Stimulated activated CD4-positive, alpha-beta T cell treated with anti-CD3 and anti-CD28 coated beads, TNF-alpha, amount 100 ng/mL, for 24 hours (primary cell): ENCODE data around the gene GNB5.
"Not testable (repeated sequence)": the region's sequence is repeated elsewhere in the genome, so short reads cannot be mapped to it uniquely, and the experiment has no call there.

Source experiments
- DNase-seq, 3 experiments: peaks; one replicate each; pipeline ENCODE4 v3.0.0-alpha.2; 2020; ENCODE audit warnings: low read depth in 3 of 3

The GNB5 gene

DNA sequence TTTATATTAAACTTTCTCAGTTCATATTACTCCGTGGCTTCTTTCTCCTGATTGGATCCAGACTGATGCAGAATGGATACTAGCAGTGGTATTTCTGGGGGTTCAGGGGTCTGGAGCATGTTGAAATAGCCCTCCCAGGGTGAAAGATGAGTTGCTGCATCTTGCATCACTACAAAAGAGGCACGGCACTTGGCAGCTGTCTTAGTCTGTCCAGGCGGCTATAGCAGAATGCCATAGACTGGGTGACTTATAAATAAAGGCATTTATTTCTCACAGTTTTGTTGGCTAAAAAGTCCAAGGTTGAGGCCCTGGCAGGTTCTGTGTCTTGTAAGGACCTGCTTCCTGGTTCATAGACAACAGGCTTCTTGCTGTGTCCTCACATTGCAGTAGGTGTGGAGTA lies 78.0 kb downstream of the GNB5 start:
- no peak for DNase-seq

DNA sequence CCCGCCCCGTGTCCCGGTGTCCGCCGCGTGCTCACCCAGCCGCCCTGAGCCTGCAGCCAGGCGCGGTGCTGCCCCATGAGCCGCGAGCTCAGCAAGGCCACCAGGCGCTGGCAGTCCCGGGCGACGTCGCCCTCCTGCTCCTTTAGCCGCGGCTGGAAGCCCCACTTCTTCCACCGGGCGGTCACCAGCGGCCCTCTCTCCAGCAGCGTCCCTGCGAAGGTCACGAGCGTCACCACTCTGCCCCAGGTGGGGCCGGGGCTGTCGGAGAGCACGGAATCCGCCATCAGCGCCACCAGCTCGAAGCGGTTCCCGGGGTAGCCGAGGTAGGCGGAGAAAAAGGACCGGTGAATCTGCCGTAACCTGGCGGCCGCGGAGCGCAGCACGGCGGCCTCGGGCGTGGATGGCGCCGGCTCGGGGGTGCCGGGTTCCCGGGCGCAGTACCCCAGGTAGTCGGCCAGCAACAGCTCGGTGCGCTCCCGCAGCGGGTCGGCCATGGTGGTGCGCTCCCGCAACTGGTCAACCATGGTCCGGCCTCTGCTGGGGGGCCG lies 78.9 kb downstream of the GNB5 start:
- DNase-seq: peak in 2 of 3 experiments; percentile 18 to 44

DNA sequence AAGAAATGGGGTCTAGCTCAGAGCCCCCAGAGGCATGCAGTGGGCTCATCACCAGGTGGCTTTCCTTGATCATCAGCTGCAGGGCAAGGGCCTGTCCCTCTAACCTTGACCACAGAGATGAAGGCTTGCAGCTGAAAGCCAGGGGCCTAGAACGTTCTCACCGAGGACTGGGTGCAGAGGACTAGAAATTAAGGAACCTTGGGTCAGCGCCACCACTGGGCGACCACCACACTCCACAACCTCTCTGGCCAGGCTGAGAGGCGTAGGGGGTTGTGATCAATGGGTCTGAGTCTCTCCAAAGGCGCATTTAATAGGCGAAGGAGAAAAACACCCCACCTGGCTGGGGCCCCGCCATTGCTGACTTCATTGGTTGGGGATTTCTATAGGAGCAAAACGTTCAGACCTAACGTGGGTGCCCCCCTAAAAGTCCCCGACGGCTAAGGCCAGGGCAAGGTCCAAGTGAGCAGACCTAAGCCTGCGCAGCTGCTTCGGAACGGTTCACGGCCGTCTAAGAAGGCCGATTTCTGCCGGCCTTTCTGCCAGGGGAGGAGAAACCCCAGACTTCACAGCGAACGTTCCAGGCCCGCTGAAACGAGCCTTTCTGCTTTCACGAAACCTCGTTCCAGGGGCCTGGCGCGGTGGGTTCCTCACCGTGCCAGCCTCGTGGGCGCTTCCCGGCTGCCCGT lies 79.5 kb downstream of the GNB5 start:
- no peak for DNase-seq

DNA sequence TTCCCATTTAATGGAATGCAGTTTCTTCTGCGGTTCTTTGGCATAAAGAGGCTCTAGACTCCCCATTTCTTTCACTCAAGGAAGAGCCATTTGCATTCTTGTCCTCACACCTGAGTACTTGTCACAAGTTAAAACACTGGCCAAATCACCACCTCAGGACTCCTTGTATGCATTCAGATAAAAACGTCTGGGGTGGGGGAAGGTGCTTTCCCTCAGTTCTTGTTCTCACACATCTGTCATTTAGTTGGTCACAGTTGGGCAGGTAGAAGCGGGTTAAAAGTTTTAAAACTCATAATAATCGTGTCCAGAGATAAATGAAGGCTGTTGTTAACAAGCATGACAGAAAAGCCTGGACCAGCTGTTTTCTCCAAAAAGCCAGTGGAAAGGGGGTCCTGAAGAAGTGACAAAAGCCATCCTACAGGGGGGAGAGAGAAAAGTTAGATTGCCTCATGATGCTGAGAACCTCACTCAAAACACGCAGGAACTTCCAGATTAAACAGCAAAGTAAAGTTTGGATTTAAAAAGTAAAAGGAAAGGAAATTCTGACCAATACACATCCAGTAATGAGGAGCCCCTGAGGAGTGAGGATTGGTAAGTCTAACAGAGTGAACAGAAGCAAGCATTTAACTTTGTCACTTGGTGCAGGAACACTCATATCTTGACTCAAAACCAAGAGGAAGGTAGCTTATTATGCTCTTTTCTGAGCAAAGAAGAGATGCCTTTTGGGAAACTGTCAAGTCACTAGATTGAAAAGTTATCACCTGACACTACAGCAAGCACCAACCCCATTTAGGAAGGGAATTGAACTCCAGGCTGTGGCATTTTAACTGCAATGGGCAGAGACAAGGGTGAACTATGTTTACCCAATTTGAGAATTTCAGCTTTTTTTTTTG lies 81.4 kb downstream of the GNB5 start:
- no peak for DNase-seq

DNA sequence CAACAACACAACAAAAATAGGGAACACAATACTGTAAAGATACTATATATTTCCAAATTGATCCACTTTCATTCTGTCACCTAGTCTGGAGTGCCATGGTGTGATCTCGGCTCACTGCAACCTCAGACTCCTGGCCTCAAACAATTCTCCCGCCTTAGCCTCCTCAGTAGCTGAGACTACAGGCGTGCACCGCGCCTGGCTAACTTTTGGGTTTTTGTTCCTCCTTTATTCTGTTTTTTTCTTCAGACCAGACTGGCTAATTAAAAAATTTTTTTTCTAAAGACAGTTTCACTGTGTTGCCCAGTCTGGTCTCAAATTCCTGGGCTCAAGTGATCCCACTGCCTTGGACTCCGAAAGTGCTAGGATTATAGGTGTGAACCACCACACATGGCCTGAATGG lies 84.0 kb downstream of the GNB5 start:
- DNase-seq: no peak

DNA sequence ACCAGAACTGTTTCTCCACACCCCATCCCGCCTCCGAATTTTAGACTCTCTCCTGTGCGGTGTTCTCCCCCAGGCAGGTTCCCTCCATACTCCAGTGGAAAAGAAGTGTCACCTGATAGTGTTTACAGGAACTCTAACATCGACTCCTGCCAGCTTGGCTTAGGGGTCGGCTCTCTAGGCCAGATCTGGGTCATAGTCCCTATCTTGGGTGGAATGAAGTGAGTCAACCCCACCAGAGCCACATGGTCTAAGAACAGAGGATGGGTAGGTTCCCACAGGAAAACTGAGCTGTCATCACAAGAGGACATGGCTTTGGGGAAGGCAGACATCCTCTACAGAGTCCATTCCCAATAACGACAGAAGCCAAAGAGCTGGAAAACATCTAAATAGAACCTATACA lies 84.6 kb downstream of the GNB5 start:
- no peak for DNase-seq

DNA sequence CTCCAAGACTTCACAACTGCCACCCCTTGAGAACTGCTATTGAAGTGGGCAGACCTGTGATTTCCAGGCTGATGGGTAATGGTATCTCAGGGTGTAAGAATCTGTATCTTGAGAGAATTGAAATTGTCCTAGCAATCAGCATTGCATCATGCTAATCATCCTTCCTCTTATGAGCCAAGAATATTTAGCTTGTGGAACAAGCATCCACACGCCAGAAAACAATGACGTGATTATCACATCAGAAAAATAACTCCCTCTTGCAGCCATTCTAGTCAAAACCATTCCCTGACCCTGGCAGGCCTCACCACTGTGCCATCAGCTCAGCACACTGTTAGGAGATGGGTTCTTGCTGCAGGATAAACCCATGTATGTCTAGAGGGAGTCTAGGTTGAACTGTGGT lies 85.3 kb downstream of the GNB5 start:
- DNase-seq: no peak

DNA sequence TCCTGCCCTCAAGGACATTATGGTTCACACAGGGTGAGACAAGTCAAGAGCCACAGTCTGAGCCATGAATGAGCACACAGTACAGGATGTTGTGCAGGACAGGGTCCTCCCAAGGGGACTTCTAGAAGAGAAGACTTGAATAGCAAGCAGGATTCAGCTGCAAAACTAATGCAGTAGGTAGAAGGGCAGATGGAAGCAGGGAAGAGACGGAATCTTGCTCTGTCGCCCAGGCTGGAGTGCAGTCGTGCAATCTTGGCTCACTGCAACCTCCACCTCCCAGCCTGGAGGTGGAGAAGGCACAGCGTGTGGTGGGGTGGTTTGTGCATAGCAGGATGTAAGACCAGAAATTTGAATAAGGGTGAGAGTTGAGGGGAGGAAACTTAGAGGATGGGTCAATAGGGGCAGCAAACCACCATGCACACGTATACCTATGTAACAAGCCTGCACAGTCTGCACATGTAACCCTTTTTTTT lies 86.6 kb downstream of the GNB5 start:
- no peak for DNase-seq

DNA sequence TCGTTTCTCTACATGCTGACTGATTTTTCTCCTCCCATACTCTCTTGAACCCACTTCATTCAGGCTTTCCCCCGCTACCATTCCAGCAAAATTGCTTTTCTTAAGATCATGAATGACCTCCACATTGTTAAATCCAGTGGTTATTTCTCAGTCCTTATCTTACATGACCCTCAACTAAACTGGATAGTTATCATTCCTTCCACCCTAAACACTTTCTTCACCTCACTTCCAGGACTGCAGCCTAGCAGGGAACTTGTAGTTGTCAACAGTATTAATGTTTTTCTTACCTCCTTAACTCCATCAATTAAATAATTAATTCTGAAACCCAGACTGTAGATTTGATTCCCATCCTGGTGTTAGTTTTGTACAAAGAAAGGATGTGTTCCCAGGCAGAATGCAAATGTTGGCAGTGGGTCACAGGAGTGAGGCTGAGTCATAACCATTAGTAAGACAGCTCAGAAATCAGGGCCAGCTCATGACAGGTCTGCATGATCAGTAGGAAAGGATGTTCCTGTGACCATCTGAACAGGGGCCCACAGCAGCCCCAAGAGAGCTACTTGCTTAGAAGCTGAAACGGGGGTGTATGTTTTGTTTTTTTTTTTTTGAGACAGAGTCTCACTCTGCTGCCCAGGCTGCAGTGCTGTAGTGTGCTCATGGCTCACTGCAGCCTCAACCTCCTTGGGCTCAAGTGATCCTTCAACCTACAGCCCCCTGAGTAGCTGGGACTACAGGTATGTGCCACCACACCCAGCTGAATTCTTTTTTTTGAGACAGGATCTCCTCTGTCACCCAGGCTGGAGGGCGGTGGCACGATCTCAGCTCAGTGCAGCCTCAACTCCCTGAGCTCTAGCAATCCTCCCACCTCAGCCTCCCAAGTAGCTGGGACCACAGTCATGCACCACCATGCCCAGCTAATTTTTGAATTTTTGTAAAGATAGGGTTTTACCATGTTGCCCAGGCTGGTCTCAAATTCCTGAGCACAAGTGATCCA lies 87.7 kb downstream of the GNB5 start:
- DNase-seq: no peak

DNA sequence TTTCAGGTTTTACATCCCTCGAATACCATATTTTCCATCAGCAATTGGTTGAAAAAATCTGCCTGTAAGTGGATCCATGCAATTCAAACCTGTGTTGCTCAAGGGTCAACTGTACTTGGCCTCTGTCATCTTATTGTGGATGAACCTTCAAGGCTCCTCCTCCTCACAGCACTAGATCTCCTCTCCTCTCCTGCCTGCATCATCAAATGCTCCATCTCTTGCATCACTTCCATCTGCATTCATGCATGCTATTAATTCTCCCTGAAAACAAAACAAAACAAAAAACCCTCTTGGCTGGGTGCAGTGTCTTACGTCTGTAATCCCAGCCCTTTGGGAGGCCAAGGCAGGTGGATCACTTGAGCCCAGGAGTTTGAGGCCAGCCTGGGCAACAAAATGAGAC lies 88.7 kb downstream of the GNB5 start:
- no peak for DNase-seq

DNA sequence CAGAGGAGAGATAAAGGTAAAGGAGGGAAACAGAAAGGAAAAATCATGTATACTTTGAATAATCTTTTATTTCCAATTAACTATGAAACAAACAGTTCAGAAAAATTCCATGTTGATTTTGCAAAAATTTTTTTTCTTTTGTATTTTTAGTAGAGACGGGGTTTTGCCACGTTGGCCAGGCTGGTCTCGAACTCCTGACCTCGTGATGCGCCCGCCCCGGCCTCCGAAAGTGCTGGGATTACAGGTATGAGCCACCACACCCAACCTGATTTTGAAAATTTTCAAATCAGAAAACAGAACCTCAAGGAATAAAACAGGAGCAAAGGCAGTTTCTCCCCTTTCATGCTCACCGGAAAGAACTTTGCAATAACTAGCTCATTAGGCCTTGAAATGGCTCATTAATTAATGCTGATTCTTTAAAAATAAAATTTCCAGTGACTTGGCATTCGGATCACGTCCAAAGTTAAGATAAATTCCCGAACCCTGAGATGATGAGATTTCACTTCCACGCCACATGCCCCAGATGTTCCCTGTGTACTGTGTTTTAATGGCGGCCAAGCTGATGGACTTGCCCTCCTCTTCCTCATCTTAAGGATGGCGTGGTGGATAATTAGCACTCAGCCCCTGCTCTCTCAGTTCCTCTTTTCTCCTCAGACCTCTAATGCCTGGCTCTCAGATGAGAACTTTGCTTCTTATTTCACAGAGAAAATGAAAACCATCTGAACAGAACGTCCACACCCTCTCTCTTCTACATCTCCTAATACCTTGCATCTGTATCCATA lies 89.5 kb downstream of the GNB5 start:
- no peak for DNase-seq

DNA sequence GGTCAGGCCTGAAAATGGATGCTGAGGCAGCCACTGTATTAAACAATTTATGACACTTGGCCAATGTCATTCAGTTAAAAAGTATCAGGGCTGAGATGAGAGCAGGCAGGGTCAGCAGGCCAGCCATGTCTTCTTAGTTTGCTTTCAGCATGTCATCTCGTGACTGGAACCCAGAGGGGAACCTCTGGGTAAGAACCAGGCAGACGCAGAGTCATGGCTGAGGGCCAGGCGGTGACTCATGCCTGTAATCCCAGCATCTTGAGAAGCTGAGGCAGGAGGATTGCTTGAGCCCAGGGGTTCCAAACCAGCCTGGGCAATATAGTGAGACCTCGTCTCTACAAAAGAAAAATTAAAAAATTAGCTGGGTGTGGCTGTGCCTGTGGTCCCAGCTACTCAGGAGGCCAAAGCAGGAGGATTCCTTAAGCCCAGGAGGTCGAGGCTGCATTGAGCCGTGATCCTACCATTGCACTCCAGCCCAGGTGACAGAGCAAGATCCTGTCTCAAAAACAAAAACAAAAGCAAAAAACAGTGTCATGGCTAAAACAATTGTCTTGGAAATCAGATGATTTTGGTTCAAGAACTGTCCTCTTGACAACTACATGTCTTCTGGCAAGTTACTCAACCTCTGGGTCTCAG lies 90.3 kb downstream of the GNB5 start:
- DNase-seq: no peak

DNA sequence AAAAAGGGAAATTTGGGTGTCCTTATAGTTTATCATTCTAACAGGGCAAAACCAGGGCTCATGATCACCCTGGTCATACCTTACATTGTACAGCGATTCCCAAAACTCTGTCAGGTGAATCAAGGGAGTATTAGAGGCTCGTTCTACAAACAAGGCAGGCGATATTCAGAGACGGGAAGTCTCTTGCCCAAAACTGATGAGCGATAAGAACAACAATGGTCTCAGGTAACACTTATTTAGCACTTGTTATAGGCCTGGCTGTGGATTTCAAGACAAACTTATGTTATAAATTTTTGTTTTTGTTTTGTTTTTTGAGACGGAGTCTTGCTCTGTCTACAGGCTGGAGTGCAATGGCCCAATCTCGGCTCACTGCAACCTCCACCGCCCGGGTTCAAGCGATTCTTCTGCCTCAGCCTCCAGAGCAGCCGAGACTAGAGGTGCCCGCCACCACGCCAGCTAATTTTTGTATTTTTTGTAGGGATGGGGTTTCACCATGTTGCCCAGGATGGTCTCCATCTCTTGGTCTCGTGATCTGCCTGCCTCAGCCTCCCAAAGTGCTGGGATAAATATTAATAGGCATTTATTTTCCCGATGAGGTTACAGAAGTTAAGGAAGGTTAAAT lies 91.4 kb downstream of the GNB5 start:
- no peak for DNase-seq

DNA sequence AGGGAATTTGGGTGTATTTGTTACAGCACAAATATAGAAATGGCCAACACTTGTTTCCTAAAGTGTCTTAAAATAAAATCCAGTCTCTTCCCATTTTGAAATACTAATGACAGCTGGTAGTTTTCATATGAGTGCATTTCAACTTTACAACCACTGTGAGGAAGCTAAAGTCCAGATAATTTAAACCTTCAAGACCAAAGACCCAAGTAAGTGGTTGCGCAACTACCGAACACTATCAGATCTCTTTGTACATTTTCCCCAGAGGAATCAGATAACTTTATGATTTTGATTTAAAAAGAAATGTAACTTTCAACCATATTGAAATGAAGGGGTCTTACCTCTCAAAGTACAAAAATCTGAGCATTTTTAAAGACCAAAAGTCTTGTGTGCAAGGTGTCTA lies 92.9 kb downstream of the GNB5 start:
- no peak for DNase-seq

DNA sequence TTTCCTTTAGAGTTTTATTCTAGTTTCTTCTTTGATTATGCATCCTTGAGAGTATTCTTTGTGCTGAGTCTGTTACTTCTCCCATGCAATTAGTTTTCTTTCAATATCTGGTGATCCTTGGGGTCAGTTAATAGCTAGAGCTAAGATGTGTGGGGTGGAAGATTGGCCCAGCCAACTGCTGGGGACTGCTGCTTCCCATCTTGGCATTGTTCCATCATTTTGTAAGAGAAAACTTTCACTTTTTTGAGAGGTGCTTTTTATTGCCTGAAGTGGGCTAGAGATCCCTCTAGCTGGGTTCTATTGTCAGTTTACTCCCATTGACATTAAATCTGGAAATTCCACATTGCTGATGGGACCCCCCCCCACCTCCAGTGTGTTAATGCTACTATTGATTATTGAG lies 94.0 kb downstream of the GNB5 start:
- no peak for DNase-seq

DNA sequence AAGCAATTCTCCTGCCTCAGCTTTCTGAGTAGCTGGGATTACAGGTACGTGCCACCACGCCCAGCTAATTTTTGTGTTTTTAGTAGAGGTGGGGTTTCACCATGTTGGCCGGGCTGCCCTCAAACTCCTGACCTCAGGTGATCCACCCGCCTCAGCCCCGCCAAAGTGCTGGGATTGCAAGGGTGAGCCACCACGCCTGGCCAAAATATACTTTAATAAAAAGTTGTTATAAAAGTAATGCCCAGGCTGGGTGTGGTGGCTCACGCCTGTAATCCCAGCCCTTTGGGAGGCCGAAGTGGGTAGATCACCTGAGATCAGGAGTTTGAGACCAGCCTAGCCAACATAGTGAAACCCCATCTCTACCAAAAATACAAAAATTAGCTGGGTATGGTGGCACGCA lies 94.7 kb downstream of the GNB5 start:
- not testable (repeated sequence) for DNase-seq

DNA sequence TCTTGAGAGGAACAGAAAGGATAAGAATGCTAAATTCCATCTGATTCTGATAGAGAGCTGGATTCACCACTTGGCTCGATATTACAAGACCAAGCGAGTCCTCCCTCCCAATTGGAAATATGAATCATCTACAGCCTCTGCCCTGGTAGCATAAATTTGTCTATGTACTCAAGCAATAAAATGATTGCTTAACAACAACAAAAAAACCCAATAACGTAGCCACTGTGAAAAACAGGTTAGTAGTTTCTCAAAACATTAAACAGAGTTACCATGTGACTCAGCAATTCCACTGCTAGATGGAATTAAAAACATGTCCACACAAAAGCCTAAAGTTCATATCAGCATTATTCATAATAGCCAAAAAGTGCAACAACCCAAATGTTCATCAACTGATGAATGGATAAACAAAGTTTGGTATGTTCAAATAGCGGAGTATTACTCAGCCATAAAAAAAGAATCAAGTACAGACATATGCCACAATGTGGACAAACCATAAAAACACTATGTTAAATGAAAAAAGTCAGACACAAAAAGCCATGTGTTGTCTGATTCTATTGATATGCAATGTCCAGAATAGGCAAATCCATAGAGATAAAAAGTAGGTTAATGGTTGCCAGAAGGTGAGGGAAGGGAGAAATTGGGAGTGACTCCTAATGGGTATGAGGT lies 95.5 kb downstream of the GNB5 start:
- no peak for DNase-seq

DNA sequence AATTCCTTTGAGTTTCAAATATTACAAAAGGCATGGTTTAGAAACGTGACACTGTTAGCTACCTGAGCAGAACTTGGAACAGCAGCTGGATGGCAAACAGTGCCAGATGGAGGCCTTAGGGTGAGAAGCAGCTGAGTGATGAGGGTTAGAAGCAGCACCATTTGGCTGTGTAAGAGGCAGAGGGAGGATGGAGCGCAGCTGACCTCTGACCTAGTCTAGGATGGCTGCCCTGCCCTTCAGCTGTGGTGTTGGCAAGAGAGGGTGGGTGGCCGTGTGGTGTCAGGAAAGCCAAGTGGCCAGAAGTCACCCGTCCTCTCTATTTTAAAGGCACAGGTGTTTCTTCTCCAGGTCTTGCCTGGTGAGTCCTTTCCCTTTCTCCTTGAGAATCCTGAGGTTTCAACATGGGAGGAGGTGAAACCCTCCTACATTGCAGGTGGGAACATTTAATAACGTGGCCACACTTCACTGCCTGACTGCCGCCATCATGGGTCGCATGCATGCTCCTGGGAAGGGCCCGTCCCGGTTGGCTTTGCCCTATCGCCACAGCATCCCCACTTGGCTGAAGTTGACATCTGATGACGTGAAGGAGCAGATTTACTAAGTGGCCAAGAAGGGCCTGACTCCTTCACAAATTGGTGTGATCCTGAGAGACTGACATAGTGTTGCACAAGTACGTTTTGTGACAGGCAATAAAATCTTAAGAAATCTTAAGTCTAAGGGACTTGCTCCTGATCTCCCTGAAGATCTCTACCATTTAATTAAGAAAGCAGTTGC lies 96.2 kb downstream of the GNB5 start:
- no peak for DNase-seq
